CD4-positive, alpha-beta T cell treated with Interleukin-6 for 4 hours (primary cell): ENCODE measurements around the gene SLC4A2.

Experiments used
- DNase-seq: peaks from one replicate; pipeline ENCODE4 v3.0.0-alpha.2; 2020; ENCODE audit warnings: mixed read lengths

Gene SLC4A2

GRCh38 chr7:151095828-151096475 lies 36.6 kb downstream of the SLC4A2 start:
- DNase-seq = no peak

GRCh38 chr7:151099486-151100211 lies 40.3 kb downstream of the SLC4A2 start:
- DNase-seq = no peak

- no peak for DNase-seq
Observed at GRCh38 chr7:151100921-151101320, 41.5 kb downstream of the SLC4A2 start.

GRCh38 chr7:151101621-151102396 lies 42.4 kb downstream of the SLC4A2 start:
- no peak for DNase-seq

- no peak for DNase-seq
Observed at GRCh38 chr7:151102991-151103390, 43.6 kb downstream of the SLC4A2 start.

- DNase-seq = no peak
Observed at GRCh38 chr7:151103973-151104372, 44.6 kb downstream of the SLC4A2 start.

GRCh38 chr7:151104411-151105235 lies 45.2 kb downstream of the SLC4A2 start:
- no peak for DNase-seq

GRCh38 chr7:151107882-151108281 lies 48.5 kb downstream of the SLC4A2 start:
- DNase-seq = no peak

GRCh38 chr7:151109094-151110048 lies 50.0 kb downstream of the SLC4A2 start:
- no peak for DNase-seq

- no peak for DNase-seq
Observed at GRCh38 chr7:151110236-151110940, 51.0 kb downstream of the SLC4A2 start.

GRCh38 chr7:151110941-151111645 lies 51.7 kb downstream of the SLC4A2 start:
- peak; percentile 80 for DNase-seq

- no peak for DNase-seq
Observed at GRCh38 chr7:151113344-151114150, 54.2 kb downstream of the SLC4A2 start.

- DNase-seq = no peak
Observed at GRCh38 chr7:151114151-151115090, 55.0 kb downstream of the SLC4A2 start.

- peak; percentile 35 for DNase-seq
Observed at GRCh38 chr7:151115121-151115835, 55.9 kb downstream of the SLC4A2 start.

GRCh38 chr7:151115836-151116418 lies 56.5 kb downstream of the SLC4A2 start:
- DNase-seq = peak; percentile 20

GRCh38 chr7:151116603-151117440 lies 57.4 kb downstream of the SLC4A2 start:
- no peak for DNase-seq
